ENCODE data around the gene SPON1.
"Not testable (repeated sequence)": the region's sequence is repeated elsewhere in the genome, so short reads cannot be mapped to it uniquely, and the experiment has no call there.

Gene SPON1

DNA sequence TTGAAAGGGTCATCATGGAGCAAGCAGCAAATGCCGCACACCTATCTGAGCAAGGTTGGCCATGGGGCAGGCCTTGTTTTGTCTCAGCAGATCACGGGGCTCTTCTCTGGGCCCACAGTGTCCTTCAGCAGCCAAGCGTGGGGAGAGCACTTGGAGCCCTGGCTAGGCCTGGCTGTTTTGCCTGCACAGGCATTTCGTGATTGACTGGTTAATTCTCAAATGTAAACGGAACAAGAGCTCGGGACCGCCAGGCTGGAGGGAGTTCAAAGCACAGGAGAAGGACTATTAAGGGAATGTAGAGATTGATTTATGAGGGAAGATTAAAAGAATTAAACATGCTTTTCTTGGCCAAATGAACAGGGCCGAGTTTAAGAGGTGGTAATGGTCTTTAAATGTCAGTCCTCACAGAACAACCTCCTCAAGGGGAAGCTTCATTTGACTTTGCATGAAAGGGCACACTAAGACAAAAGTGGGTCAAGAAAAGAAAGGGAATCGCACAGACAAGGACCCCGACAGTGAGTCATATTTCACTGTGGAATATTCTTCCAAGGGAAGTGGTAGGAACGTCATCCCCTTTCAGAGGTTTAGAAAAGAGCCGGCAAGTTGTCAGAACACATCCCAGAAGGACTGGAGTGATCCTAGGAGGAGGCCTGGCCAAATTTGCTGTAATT is 20.7 kb downstream of the SPON1 start:
- Histone ChIP-seq H3K9me3 (ENCODE audit: control insufficient read depth, insufficient read depth, low read length) (no peaks in the 10 kb centered on the region), H3K36me3 (ENCODE audit: insufficient read depth, low read length) (no peaks in the 10 kb centered on the region), H3K9ac (ENCODE audit: low read depth, low read length) (no peak overlapping the region), H3K4me1 (ENCODE audit: insufficient read depth, low read length) (no peaks in the 10 kb centered on the region)

DNA sequence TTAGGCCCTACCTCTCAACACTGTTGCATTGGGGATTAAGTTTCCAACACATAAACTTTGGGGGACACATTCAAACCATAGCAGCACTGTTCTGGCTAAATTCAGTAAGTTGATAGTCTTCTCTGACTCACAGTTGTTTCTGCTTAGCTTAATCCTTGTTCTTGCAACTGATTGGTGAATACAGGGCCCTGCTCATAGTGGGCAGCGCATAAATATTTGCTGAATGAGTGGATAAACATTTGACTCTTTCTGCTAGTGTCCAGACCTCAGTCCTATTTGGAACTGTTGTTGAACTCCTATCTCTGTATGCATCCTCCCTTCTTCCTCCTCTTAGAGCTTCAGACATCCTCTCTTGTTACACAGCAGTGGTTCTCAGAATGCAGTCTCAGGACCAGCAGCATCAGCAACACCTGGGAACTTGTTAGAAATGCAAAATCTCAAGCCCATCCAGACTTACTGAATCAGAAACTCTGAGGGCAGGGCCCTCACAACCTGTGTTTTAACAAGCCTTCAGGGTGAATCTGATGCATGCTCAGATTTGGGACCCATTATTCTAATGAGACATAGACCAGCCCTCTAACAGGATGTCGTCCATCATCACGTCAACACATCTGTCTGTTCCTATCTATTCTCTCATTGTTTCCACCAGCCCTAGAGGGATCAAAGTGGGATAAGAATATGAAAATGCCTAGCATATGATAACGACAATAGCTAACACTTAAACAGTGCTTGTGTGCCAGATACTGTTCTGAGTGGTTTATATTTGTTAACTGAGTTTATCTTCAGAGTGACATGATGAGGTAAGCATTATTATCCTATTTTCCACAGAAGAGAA is 22.3 kb downstream of the SPON1 start:
- Histone ChIP-seq H3K4me1 (ENCODE audit: insufficient read depth, low read length) (no peaks in the 10 kb centered on the region), H3K36me3 (ENCODE audit: insufficient read depth, low read length) (no peaks in the 10 kb centered on the region), H3K9me3 (ENCODE audit: control insufficient read depth, insufficient read depth, low read length) (no peaks in the 10 kb centered on the region), H3K9ac (ENCODE audit: low read depth, low read length) (no peak overlapping the region)

DNA sequence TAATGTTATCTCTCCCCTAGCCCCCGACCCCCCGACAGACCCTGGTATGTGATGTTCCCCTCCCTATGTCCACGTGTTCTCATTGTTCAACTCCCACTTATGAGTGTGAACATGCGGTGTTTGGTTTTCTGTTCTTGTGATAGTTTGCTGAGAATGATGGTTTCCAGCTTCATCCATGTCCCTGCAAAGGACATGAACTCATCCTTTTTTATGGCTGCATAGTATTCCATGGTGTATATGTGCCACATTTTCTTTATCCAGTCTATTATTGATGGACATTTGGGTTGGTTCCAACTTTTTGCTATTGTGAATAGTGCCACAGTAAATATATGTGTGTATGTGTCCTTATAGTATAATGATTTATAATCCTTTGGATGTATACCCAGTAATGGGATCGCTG is 24.2 kb downstream of the SPON1 start:
- not testable (repeated sequence) for H3K9me3 ChIP-seq (ENCODE audit: control insufficient read depth, insufficient read depth, low read length); H3K4me1 ChIP-seq (ENCODE audit: insufficient read depth, low read length); H3K9ac ChIP-seq (ENCODE audit: low read depth, low read length); H3K36me3 ChIP-seq (ENCODE audit: insufficient read depth, low read length)

DNA sequence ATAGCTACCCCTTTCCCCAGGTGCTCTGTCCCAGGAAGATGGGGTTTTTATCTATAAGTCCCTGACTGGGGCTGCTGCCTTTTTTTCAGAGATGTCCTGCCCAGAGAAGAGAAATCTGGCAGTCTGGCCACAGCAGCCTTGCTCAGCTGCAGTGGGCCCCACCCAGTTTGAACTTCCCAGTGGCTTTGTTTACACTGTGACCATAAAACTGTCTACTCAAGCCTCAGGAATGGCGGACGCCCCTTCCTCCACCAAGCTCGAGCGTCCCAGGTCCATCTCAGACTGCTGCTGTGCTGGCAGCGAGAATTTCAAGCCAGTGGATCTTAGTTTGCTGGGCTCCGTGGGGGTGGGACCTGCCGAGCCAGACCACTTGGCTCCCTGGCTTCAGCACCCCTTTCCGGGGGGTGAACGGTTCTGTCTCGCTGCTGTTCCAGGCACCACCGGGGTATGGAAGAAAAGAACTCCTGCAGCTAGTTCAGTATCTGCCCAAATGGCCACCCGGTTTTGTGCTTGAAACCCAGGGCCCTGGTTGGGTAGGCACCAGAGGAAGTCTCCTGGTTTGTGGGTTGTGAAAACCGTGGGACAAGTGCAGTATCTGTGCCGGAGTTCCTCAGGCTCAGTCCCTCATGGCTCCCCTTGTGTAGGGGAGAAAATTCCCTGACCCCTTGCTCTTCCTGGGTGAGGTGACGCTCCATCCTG is 29.8 kb downstream of the SPON1 start:
- H3K4me1 ChIP-seq (ENCODE audit: insufficient read depth, low read length); H3K9me3 ChIP-seq (ENCODE audit: control insufficient read depth, insufficient read depth, low read length); H3K9ac ChIP-seq (ENCODE audit: low read depth, low read length); H3K36me3 ChIP-seq (ENCODE audit: insufficient read depth, low read length): not testable (repeated sequence)

DNA sequence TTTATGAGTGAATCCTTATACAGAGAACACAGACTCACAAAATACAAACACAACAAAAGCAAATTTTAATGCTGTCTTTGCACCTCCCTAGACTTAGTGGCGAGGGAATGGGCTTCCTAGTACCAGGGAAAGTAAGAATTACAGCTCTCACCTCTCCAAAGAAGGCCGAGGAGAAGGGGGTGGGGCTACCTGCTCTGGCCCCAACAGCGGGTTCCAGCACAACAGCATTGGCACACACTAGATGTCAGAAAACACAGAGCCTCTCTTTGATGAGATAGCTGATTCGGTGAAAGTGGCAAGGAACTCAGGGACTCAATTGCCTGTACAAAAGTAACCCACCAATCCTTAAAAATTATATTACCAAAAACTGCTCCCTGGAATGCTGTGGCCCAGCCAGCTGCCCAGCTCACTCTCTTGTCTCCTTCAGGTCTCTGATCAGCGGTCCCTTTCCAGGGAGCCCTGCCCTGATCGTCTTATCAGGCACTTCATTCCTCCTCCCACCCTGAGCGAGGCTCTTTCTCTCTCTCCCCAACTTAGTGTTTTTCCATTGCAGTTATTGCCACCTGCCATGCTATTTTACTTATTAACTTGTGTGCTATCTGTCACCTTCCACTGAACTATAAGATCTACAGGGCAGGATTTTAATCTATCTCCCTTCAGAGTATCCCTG is 30.7 kb downstream of the SPON1 start:
- Histone ChIP-seq H3K4me1 (ENCODE audit: insufficient read depth, low read length) (no peaks in the 10 kb centered on the region), H3K9me3 (ENCODE audit: control insufficient read depth, insufficient read depth, low read length) (no peaks in the 10 kb centered on the region), H3K9ac (ENCODE audit: low read depth, low read length) (no peak overlapping the region), H3K36me3 (ENCODE audit: insufficient read depth, low read length) (no peaks in the 10 kb centered on the region)

DNA sequence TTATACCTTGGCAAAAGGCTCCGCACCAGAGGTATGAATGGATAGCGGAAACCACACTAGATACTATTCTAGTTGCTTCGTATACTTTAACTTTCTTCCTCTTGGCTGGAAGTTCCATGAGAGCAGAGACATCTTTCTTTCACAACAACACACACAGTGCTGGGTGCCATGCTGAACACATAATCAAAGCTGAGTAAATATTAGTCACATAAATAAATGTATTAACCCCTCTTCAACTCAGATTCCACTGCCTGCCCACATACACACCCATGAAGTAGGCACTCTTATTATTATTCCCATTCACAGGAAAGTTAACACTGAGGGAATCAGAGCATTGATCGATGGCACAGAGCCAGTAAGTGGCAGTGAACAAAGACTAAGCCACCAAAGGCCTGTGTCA is 35.4 kb downstream of the SPON1 start:
- Histone ChIP-seq H3K9me3 (ENCODE audit: control insufficient read depth, insufficient read depth, low read length) (no peaks in the 10 kb centered on the region), H3K36me3 (ENCODE audit: insufficient read depth, low read length) (no peaks in the 10 kb centered on the region), H3K4me1 (ENCODE audit: insufficient read depth, low read length) (no peaks in the 10 kb centered on the region), H3K9ac (ENCODE audit: low read depth, low read length) (no peak overlapping the region)

DNA sequence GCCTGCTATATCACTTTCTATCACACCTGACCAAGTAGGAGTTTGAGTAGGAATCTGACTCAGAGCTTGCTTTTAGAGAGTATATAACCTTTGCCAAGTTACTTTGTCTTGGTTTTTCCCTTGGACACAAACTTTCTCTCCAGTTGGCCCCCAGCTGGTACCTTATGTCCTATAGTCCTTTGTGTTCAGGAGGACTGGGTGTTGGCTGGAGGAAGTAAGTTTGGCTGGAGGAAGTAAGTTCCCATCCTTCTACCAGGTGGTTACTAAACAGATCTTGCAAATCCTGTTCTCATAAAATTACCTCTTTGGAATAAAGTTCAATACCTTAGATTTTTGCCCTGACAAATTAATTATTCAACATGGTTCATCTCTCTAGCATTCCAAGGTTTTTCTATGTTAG is 37.2 kb downstream of the SPON1 start:
- no peaks in the 10 kb centered on the region for H3K36me3 ChIP-seq (ENCODE audit: insufficient read depth, low read length)
- no peaks in the 10 kb centered on the region for H3K4me1 ChIP-seq (ENCODE audit: insufficient read depth, low read length)
- H3K9me3 ChIP-seq (ENCODE audit: control insufficient read depth, insufficient read depth, low read length): no peaks in the 10 kb centered on the region
- H3K9ac ChIP-seq (ENCODE audit: low read depth, low read length): no peak overlapping the region

DNA sequence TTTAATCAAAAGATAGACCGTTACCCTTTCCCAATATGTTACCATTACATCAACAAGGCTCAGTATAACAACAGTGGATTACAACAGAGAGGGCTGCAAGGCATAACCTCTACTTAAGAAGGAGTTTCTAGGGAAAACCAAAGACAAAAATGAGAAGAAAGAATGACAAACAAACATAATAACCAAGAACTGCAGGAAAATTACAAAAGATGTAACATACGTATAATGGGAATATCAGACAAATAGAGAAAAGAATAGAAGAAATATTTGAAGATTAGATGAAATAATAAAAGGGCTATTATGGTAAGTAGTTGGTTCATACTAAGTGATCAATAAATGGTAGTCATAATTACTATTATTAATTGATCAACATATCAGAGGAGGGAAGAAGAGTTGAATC is 39.1 kb downstream of the SPON1 start:
- H3K9ac ChIP-seq (ENCODE audit: low read depth, low read length): no peak overlapping the region
- H3K4me1 ChIP-seq (ENCODE audit: insufficient read depth, low read length): no peaks in the 10 kb centered on the region
- no peaks in the 10 kb centered on the region for H3K36me3 ChIP-seq (ENCODE audit: insufficient read depth, low read length)
- no peaks in the 10 kb centered on the region; the same call in 1 of the 2 replicates for H3K9me3 ChIP-seq (ENCODE audit: control insufficient read depth, insufficient read depth, low read length)

DNA sequence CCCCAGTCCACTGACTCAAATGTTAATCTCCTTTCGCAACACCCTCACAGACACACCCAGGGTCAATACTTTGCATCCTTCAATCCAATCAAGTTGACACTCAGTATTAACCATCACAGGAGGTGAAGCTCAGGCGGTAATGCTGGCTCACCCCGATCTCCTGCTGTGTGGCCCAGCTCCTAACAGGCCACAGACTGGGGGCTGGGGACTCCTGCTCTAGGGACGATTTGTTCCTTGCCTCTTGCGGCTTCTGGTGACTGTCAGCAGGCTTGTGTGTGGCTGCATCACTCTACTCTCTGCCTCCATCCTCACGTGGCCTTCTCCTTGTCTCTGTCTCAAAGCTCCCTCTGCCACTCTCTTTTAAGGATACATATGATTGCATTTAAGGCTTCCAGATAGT is 45.0 kb downstream of the SPON1 start:
- H3K4me1 ChIP-seq (ENCODE audit: insufficient read depth, low read length): no peaks in the 10 kb centered on the region
- no peaks in the 10 kb centered on the region; the same call in none of the 2 replicates for H3K9me3 ChIP-seq (ENCODE audit: control insufficient read depth, insufficient read depth, low read length)
- H3K36me3 ChIP-seq (ENCODE audit: insufficient read depth, low read length): no peaks in the 10 kb centered on the region
- no peak overlapping the region for H3K9ac ChIP-seq (ENCODE audit: low read depth, low read length)

DNA sequence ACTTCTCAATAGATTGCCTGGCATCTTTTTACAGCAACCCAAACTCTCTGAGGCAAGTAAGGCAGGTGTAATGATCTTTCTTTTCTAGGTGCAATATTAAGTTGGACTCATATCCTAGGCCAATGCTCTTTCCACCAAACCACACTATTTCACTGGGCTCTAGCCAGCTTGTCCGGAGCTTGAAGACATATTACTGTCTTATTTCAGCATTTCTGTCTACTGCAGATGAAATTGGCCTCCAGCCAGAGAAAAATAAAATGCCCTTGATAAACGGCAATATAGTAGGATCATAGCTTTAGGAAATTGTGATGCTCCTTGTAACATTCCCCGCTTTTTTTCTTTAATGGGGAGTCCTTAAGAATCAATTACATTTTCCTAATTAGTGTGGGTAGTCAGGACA is 48.1 kb downstream of the SPON1 start:
- Histone ChIP-seq H3K36me3 (ENCODE audit: insufficient read depth, low read length) (no peaks in the 10 kb centered on the region), H3K9me3 (ENCODE audit: control insufficient read depth, insufficient read depth, low read length) (no peaks in the 10 kb centered on the region; the same call in none of the 2 replicates), H3K9ac (ENCODE audit: low read depth, low read length) (no peak overlapping the region), H3K4me1 (ENCODE audit: insufficient read depth, low read length) (peaks cover 8% of the 10 kb centered on the region; the same call in 1 of the 2 replicates)

DNA sequence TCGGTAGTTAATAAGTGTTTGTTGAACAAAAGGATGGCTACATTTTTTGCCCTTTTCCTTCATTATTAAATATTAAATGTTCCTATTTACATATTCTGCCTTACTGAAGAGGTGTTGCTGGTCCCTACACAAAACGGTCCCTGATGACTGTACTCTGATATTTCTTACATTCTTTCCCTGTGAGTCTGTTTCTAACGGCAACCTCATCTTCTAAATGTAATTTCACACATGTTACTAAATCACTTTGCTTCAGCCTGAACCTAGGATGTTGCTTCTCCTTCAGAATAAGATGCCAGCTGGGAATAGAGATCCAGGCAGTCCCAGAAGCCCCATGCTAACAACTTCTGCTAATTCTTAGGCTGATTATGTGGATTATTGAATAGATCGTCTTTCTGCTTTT is 50.3 kb downstream of the SPON1 start:
- Histone ChIP-seq H3K36me3 (ENCODE audit: insufficient read depth, low read length) (no peaks in the 10 kb centered on the region), H3K9me3 (ENCODE audit: control insufficient read depth, insufficient read depth, low read length) (no peaks in the 10 kb centered on the region; the same call in 1 of the 2 replicates), H3K9ac (ENCODE audit: low read depth, low read length) (no peak overlapping the region), H3K4me1 (ENCODE audit: insufficient read depth, low read length) (peaks cover 17% of the 10 kb centered on the region; the same call in 1 of the 2 replicates)

DNA sequence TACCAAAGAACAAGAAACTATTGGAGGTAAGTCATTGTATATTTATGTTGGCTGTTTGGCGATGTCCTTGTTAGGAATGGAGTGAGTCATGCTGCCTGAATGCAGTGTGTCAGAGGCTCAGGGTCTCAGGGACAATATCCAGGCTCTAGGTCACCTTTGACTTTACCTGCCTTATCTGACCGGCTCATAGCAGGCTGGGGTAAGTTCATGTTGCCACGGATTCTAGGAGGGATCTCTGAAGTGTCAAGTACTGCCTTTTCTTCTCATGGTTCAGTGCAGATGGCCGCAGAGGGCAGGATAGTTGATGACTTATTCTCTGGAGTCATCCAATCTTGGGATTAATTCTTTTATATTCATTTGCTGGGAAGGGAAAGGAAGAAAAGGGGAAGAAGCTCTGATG is 53.2 kb downstream of the SPON1 start:
- H3K36me3 ChIP-seq (ENCODE audit: insufficient read depth, low read length): no peaks in the 10 kb centered on the region
- peaks cover 17% of the 10 kb centered on the region; the same call in 1 of the 2 replicates for H3K4me1 ChIP-seq (ENCODE audit: insufficient read depth, low read length)
- no peak overlapping the region for H3K9ac ChIP-seq (ENCODE audit: low read depth, low read length)
- H3K9me3 ChIP-seq (ENCODE audit: control insufficient read depth, insufficient read depth, low read length): no peaks in the 10 kb centered on the region

DNA sequence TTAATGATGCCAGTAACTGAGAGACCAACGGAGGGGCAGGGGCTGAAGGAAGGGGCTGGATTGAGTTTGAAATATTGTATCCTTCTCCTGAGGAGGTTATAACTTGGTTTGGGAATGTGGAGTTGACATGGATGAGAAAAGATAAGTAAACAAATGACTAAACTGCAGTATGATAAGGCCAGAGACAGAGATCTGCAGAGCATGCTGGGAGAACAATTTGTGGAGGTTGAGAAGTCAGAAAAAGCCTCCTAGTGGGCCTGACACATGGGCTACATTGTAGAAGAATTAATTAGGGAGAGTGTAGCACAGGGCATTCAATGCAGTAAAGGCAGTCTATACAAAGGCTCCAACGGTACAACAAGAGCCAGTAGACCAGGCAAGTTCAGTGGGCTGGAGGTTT is 55.9 kb downstream of the SPON1 start:
- H3K9ac ChIP-seq (ENCODE audit: low read depth, low read length): no peak overlapping the region
- H3K36me3 ChIP-seq (ENCODE audit: insufficient read depth, low read length): no peaks in the 10 kb centered on the region
- H3K4me1 ChIP-seq (ENCODE audit: insufficient read depth, low read length): peaks cover 20% of the 10 kb centered on the region; the same call in 1 of the 2 replicates
- no peaks in the 10 kb centered on the region for H3K9me3 ChIP-seq (ENCODE audit: control insufficient read depth, insufficient read depth, low read length)

DNA sequence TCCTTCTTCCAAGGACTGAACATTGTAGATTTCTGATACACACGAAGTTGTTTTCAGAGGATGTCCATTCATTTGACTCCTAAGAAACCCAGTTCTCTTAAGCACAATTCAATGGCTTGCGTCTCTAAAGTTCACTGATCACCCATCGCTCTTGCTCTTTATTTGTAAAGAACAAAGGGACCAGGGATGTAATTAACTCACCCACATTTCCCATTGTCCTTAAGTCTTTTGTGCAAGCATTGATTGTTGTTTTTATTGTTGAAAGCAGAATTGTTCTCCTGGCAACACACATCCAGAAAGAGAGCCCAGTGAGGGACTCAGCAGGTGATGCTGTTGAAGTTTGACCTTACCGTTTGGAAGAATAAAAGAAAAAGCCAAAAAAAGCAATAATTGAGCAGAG is 59.2 kb downstream of the SPON1 start:
- Histone ChIP-seq H3K9ac (ENCODE audit: low read depth, low read length) (no peak overlapping the region), H3K36me3 (ENCODE audit: insufficient read depth, low read length) (no peaks in the 10 kb centered on the region), H3K9me3 (ENCODE audit: control insufficient read depth, insufficient read depth, low read length) (no peaks in the 10 kb centered on the region), H3K4me1 (ENCODE audit: insufficient read depth, low read length) (0 out of 2 replicates have a peak, but pooled peaks cover 6% of the 10 kb centered on the region)

Data from ES-I3 (cell line).